RWPE2 (cell line): Measurements from ENCODE around the gene RNF135.
"Not testable (repeated sequence)": the region's sequence is repeated elsewhere in the genome, so short reads cannot be mapped to it uniquely, and the experiment has no call there.

Source experiments
- ATAC-seq: fragments of 200-7000 bp; cut with Tn5 transposase; 3 replicates; pipeline ENCODE4 v1.9.1; 2021; ENCODE audit warnings: low read depth
- DNase-seq: peaks from one replicate; pipeline ENCODE4 v3.0.0-alpha.2; 2020; ENCODE audit warnings: low spot score
- H3K27ac ChIP-seq: fragments of 450-650 bp; 2 replicates; pipeline ENCODE4 v1.5.1; 2017; ENCODE audit warnings: mild to moderate bottlenecking; ENCODE audit not compliant: poor library complexity, severe bottlenecking
- H3K27me3 ChIP-seq: fragments of 250-450 bp; sonication (Bioruptor Pico); 2 replicates; pipeline ENCODE4 v1.5.1; 2021; ENCODE audit warnings: mild to moderate bottlenecking, moderate library complexity; ENCODE audit not compliant: insufficient read depth, poor library complexity, severe bottlenecking
- H3K36me3 ChIP-seq: fragments of 250-450 bp; sonication (Bioruptor Pico); 2 replicates; pipeline ENCODE4 v1.5.1; 2020; ENCODE audit warnings: low read depth, mild to moderate bottlenecking, moderate library complexity
- H3K4me1 ChIP-seq: fragments of 250-450 bp; sonication (Bioruptor Pico); 2 replicates; pipeline ENCODE4 v1.5.1; 2021; ENCODE audit warnings: mild to moderate bottlenecking, moderate library complexity; ENCODE audit not compliant: insufficient read depth, poor library complexity, severe bottlenecking
- H3K4me3 ChIP-seq: fragments of 250-450 bp; sonication (Bioruptor Pico); 2 replicates; pipeline ENCODE4 v1.5.1; 2021; ENCODE audit warnings: mild to moderate bottlenecking, moderate library complexity; ENCODE audit not compliant: severe bottlenecking
- H3K9me3 ChIP-seq: fragments of 250-450 bp; sonication (Bioruptor Pico); 2 replicates; pipeline ENCODE4 v1.5.1; 2021; ENCODE audit warnings: mild to moderate bottlenecking, moderate library complexity; ENCODE audit not compliant: severe bottlenecking
- TF ChIP-seq, protein P1 (sequence below): fragments of 450-650 bp; IDR thresholded peaks from one replicate; pipeline ENCODE4 v1.5.1; 2017; ENCODE audit warnings: mild to moderate bottlenecking, moderate library complexity; ENCODE audit not compliant: poor library complexity, severe bottlenecking

Gene RNF135

DNA sequence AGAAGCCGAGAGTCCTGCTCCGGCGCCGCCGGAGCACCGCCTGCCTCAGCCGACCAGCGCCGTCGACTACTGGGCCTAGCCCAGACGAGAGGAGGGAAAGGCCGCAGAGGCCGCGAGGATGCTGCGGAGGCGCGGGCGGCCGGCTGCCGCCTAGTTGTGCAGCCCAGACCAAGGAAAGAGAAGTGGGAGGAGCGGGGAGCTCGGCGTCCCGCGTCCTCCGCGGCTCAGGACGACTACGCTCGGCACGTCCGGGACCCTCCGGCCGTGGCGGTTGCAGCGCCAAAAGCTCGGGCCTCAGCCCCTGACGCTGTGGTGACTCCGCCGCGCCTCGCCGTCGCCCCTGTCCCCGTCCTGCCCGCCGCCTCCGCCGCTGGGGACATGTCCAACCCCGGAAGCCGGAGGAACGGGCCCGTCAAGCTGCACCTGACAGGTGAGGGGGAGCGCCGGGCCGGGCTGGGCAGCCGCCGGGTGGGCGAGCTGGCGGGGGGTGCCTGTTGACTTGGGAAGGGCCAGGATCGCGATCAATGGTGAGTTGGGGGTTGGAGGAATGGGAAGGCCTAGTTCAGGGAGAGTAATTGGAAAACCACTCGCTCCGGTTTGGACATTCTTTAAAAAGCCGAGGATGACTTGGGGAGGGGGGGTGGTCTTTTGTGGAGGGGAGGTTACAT is 37.7 kb downstream of the RNF135 start:
- ATAC-seq, result peak; percentile 83
- Histone ChIP-seq H3K4me3 (peak overlapping the region; percentile 53), H3K36me3 (no peaks in the 10 kb centered on the region), H3K9me3 (no peaks in the 10 kb centered on the region), H3K4me1 (peaks cover 9% of the 10 kb centered on the region), H3K27ac (peak overlapping the region; percentile 13), H3K27me3 (no peaks in the 10 kb centered on the region)
- TF ChIP-seq, protein P1, sequence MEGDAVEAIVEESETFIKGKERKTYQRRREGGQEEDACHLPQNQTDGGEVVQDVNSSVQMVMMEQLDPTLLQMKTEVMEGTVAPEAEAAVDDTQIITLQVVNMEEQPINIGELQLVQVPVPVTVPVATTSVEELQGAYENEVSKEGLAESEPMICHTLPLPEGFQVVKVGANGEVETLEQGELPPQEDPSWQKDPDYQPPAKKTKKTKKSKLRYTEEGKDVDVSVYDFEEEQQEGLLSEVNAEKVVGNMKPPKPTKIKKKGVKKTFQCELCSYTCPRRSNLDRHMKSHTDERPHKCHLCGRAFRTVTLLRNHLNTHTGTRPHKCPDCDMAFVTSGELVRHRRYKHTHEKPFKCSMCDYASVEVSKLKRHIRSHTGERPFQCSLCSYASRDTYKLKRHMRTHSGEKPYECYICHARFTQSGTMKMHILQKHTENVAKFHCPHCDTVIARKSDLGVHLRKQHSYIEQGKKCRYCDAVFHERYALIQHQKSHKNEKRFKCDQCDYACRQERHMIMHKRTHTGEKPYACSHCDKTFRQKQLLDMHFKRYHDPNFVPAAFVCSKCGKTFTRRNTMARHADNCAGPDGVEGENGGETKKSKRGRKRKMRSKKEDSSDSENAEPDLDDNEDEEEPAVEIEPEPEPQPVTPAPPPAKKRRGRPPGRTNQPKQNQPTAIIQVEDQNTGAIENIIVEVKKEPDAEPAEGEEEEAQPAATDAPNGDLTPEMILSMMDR, result peak; percentile 8
- DNase-seq, result peak; percentile 62

DNA sequence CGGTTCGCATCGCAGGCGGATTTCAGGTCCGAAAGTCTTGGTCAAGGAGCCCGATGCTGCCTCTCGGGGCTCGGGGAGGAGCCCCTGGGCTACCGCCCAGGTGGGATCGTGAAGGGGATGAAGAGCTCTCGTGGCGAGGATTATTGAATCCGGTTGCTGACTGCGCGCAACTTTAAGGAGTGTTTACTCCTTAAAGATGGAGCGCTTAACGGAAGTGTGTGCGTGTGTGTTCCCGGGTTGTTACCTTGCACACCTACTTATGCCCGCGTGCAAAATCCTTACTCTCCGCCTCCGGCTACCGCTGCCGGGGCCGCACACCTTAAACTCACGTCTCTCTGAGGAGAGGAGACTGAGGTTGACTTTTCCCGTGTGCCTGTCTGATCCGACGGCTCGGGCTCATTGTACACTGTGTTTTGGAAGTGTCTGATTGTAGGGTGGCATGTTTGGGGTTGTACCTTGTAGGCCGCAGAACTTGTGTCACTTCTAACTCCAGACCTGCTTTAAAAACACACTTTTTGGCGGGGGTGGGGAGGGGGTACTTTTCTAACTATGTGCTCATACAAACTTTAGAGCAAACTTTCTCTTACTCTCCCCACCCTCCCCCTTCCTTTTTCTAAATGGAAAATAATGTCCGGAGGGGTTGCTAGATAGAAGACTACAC is 38.3 kb downstream of the RNF135 start:
- DNase-seq, H3K27me3 ChIP-seq, H3K9me3 ChIP-seq, H3K4me1 ChIP-seq, H3K36me3 ChIP-seq: not testable (repeated sequence)
- Histone ChIP-seq H3K27ac (peak overlapping the region; percentile 13), H3K4me3 (peak overlapping the region; percentile 53)
- peak; percentile 47 for ATAC-seq

DNA sequence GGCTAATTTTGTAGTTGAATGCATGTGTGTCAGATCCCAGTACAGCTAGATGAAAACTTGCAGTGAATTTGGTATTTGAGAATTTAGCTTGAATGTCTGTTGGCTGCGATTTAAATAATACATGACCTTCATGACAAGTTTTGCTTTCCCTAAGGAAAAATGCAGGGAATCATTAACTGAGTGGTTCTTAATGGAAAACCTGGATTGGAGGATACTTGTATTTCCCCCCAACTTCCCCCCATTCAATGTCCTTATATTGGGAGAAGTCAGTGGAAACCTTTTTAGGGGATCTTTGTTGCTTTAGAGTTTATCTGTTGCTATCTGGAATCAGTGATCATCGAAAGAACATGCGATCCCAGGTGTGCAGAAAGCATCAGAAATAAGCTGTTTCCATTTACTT is 39.2 kb downstream of the RNF135 start:
- H3K4me3 ChIP-seq, ATAC-seq, H3K9me3 ChIP-seq, H3K4me1 ChIP-seq, DNase-seq, H3K27ac ChIP-seq, H3K36me3 ChIP-seq, H3K27me3 ChIP-seq: not testable (repeated sequence)

DNA sequence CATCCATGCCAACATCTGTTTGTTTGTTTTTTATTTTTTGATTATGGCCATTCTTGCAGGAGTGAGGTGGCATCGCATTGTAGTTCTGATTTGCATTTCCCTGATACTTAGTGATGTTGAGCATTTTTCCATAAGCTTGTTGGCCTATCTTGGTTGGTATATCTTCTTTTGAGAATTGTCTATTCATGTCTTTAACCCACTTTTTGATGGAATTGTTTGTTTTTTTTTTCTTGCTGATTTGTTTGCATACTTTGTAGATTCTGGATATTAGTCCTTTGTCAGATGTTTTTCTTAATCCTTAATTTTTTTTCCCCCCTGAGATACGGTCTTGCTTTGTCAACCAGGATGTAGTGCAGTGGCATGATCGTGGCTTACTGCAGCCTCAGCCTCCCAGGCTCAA is 43.0 kb downstream of the RNF135 start:
- TF ChIP-seq, protein P1, result no peak
- Histone ChIP-seq H3K9me3 (no peaks in the 10 kb centered on the region), H3K4me1 (peaks cover 4% of the 10 kb centered on the region), H3K27ac (no peak overlapping the region), H3K36me3 (no peaks in the 10 kb centered on the region), H3K27me3 (no peaks in the 10 kb centered on the region), H3K4me3 (no peak overlapping the region)
- DNase-seq (no peak), ATAC-seq (no peak)

DNA sequence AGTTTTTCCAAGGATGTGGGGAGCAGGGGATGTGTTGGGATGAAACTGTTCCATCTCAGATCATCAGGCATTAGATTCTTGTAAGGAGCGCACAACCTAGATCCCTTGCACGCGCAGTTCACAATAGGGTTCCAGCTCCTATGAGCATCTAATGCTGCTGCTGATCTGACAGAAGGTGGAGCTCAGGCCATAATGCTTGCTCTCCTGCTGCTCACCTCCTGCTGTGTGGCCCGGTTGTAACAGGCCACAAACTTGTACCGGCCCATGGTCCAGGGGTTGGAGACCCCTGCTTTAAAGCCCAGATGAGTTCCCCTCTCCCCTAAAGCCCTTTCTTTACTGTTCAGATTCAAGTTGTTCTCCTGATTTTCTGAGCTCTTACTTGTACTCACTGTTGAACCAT is 44.8 kb downstream of the RNF135 start:
- H3K27ac ChIP-seq, result no peak overlapping the region
- no peak overlapping the region for H3K4me3 ChIP-seq
- ATAC-seq (peak; percentile 52; the same call in 1 of the 3 replicates), DNase-seq (no peak)
- H3K4me1 ChIP-seq, result no peaks in the 10 kb centered on the region
- no peaks in the 10 kb centered on the region for H3K9me3 ChIP-seq
- no peaks in the 10 kb centered on the region for H3K27me3 ChIP-seq
- TF ChIP-seq, protein P1, result peak; percentile 44
- no peaks in the 10 kb centered on the region for H3K36me3 ChIP-seq

DNA sequence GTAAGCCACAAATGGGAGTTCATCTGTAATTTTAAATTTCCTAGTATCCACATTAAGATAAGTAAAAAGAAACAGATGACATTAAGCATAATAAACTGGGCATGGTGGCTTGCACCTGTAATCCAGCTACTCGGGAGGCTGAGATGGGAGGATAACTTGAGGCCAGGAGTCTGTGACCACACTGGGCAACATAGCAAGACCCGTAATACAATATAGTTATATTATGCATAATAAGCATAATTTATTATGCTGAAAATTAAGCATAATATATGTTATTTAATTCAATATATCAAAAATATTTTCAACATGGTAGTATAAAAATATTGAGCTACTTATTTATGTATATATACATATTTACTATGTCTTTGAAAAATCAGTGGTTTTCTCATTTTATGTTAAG is 48.2 kb downstream of the RNF135 start:
- H3K9me3 ChIP-seq, result no peaks in the 10 kb centered on the region
- no peak for DNase-seq
- H3K27ac ChIP-seq, result no peak overlapping the region
- ATAC-seq, result no peak
- no peaks in the 10 kb centered on the region for H3K36me3 ChIP-seq
- TF ChIP-seq, protein P1, result no peak
- H3K4me1 ChIP-seq, result no peaks in the 10 kb centered on the region
- no peak overlapping the region for H3K4me3 ChIP-seq
- H3K27me3 ChIP-seq, result no peaks in the 10 kb centered on the region

DNA sequence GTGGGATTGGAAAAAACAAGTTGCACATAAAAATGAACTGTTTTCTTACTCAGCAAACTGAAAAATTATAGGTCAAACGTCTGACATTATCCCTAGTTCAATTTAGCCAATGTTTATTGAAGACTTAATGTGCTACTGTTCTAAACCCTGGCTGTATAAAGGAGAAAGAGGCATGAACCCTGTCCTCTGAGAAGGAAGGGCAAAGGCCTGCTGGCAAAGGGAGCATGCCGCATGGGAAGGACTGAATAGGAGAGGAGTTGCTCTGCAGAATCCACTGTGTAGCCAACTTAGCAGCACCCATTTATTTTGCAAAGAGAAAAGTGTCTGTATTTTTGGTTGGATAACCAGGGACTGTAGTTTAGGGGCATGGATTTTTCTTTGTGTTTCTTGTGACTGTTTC is 52.3 kb downstream of the RNF135 start:
- not testable (repeated sequence) for H3K36me3 ChIP-seq, H3K4me1 ChIP-seq, H3K27ac ChIP-seq, ATAC-seq, H3K27me3 ChIP-seq, H3K4me3 ChIP-seq, H3K9me3 ChIP-seq, DNase-seq
